HL-60 (cell line): ENCODE results near the gene SEC31B.

Experiments used
- DNase-seq, 2 experiments: peaks; one replicate each; pipeline ENCODE4 v3.0.0-alpha.2; 2010 to 2020; ENCODE audit warnings: low read depth in 1 of 2, low spot score in 1 of 2
- H3K27ac ChIP-seq: fragments of 250-450 bp; sonication (Bioruptor Pico); replicated peaks from 2 replicates; pipeline ENCODE4 v1.5.1; 2020; ENCODE audit warnings: mild to moderate bottlenecking, moderate library complexity
- H3K27me3 ChIP-seq: fragments of 250-450 bp; sonication (Bioruptor Pico); 2 replicates; pipeline ENCODE4 v1.5.1; 2021; ENCODE audit warnings: mild to moderate bottlenecking, moderate library complexity; ENCODE audit not compliant: insufficient read depth, poor library complexity, severe bottlenecking
- H3K4me3 ChIP-seq: replicated peaks from 2 replicates; pipeline ENCODE4 v1.5.1; 2011; ENCODE audit warnings: mild to moderate bottlenecking, control low read depth, low read length; ENCODE audit not compliant: insufficient read depth
- GABPA ChIP-seq: IDR thresholded peaks from 2 replicates; pipeline ENCODE4 v1.6.1; 2012; ENCODE audit warnings: low read depth
- POLR2AphosphoS5 ChIP-seq: IDR thresholded peaks from 2 replicates; pipeline ENCODE4 v1.6.1; 2012; ENCODE audit warnings: low read depth
- REST ChIP-seq: IDR thresholded peaks from 2 replicates; pipeline ENCODE4 v1.6.1; 2012; ENCODE audit warnings: low read depth; ENCODE audit not compliant: insufficient replicate concordance
- SPI1 ChIP-seq: IDR thresholded peaks from 2 replicates; pipeline ENCODE4 v1.6.1; 2012; ENCODE audit warnings: low read depth, mild to moderate bottlenecking, borderline replicate concordance
- TF ChIP-seq, protein P1 (sequence below): IDR thresholded peaks from one replicate; pipeline ENCODE4 v1.5.1; 2011; ENCODE audit warnings: low read length, control low read depth, inconsistent platforms; ENCODE audit not compliant: insufficient read depth

The SEC31B gene

DNA sequence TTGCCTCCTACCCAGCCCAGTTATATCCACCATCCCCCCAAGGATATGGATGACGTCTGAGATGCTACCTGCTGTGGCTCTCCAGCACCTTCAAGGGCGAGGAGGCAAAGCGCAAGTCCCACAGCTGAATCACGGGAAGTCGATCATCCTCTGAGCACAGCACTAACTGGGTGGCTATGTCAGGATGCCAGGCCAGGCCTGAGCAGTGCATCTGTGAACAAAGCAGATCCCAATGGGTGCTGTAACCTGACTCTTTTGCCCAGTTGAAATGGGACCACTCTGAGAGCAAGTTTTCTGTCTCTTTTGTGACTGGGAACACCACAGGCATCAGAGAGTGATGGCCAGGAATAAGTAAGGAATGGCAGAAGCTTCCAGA, 12.3 kb downstream of the SEC31B start:
- H3K4me3 ChIP-seq: no peak overlapping the region
- H3K27ac ChIP-seq: no peak overlapping the region
- TF ChIP-seq POLR2AphosphoS5: no peak
- TF ChIP-seq, protein P1, sequence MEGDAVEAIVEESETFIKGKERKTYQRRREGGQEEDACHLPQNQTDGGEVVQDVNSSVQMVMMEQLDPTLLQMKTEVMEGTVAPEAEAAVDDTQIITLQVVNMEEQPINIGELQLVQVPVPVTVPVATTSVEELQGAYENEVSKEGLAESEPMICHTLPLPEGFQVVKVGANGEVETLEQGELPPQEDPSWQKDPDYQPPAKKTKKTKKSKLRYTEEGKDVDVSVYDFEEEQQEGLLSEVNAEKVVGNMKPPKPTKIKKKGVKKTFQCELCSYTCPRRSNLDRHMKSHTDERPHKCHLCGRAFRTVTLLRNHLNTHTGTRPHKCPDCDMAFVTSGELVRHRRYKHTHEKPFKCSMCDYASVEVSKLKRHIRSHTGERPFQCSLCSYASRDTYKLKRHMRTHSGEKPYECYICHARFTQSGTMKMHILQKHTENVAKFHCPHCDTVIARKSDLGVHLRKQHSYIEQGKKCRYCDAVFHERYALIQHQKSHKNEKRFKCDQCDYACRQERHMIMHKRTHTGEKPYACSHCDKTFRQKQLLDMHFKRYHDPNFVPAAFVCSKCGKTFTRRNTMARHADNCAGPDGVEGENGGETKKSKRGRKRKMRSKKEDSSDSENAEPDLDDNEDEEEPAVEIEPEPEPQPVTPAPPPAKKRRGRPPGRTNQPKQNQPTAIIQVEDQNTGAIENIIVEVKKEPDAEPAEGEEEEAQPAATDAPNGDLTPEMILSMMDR: no peak
- no peak for TF ChIP-seq REST
- TF ChIP-seq GABPA: no peak
- TF ChIP-seq SPI1: no peak
- DNase-seq: no peak
- H3K27me3 ChIP-seq: no peaks in the 10 kb centered on the region

- Histone ChIP-seq H3K27me3 (no peaks in the 10 kb centered on the region), H3K4me3 (no peak overlapping the region), H3K27ac (no peak overlapping the region)
- TF ChIP-seq, protein P1: no peak
- TF ChIP-seq GABPA (no peak), POLR2AphosphoS5 (no peak), REST (no peak), SPI1 (no peak)
- no peak for DNase-seq
Observed at GRCh38 chr10:100506596-100507356, 12.9 kb downstream of the SEC31B start.

DNA sequence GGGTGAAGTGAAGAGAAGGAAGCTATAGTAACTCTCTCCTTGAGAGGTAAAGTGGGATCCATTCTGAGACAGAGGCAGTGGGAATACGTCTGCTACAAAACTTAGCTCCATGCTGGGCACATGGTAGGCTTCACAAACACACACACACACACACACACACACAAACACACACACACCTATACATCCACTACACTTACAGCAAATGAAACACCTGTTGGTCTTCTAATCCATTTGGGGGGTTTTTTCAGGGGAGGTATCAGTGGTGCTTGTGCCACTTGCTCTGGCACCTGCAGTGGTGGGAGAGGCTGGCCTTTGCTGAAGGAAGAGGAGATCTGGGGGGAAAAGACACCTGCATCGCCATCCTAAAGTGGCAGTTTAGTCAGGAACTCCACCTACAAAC, 14.5 kb downstream of the SEC31B start:
- no peak for DNase-seq
- Histone ChIP-seq H3K4me3 (no peak overlapping the region), H3K27me3 (no peaks in the 10 kb centered on the region), H3K27ac (peak overlapping the region; percentile 81)
- TF ChIP-seq REST (no peak), POLR2AphosphoS5 (no peak), SPI1 (no peak), GABPA (no peak)
- TF ChIP-seq, protein P1: no peak
